ENCODE data around the gene PDE6D.

GRCh38 chr2:231709636-231709980 is 71.5 kb downstream of the PDE6D start:
- TF ChIP-seq MAX (IDR thresholded peaks at IDR 0.05; ENCODE audit: low read depth, low read length) (no peak), CTCF (IDR thresholded peaks at IDR 0.05; ENCODE audit: low read depth, low read length) (no peak)
